CD4-positive, alpha-beta T cell treated with Interleukin-10 for 1 hour (primary cell): ENCODE results near the gene MEMO1.
"Not testable (repeated sequence)": the region's sequence is repeated elsewhere in the genome, so short reads cannot be mapped to it uniquely, and the experiment has no call there.

Experiments
- DNase-seq: peaks from one replicate; pipeline ENCODE4 v3.0.0-alpha.2; 2020

MEMO1 gene

GRCh38 chr2:31900156-31900555, 110.7 kb downstream of the MEMO1 start:
- not testable (repeated sequence) for DNase-seq

GRCh38 chr2:31898346-31898745, 112.5 kb downstream of the MEMO1 start:
- DNase-seq: not testable (repeated sequence)

- not testable (repeated sequence) for DNase-seq
Observed at GRCh38 chr2:31897340-31897739, 113.5 kb downstream of the MEMO1 start.

GRCh38 chr2:31896293-31896692, 114.5 kb downstream of the MEMO1 start:
- DNase-seq: no peak

GRCh38 chr2:31894656-31895055, 116.2 kb downstream of the MEMO1 start:
- DNase-seq: no peak

- no peak for DNase-seq
Observed at GRCh38 chr2:31893094-31893493, 117.7 kb downstream of the MEMO1 start.

- no peak for DNase-seq
Observed at GRCh38 chr2:31889044-31889443, 121.8 kb downstream of the MEMO1 start.

- no peak for DNase-seq
Observed at GRCh38 chr2:31888550-31888949, 122.3 kb downstream of the MEMO1 start.

- peak; percentile 6 for DNase-seq
Observed at GRCh38 chr2:31886700-31887099, 124.1 kb downstream of the MEMO1 start.

- DNase-seq: no peak
Observed at GRCh38 chr2:31877008-31877407, 133.8 kb downstream of the MEMO1 start.

- no peak for DNase-seq
Observed at GRCh38 chr2:31874071-31874470, 136.7 kb downstream of the MEMO1 start.

GRCh38 chr2:31865215-31865614, 145.6 kb downstream of the MEMO1 start:
- DNase-seq: no peak

GRCh38 chr2:31863867-31864266, 146.9 kb downstream of the MEMO1 start:
- DNase-seq: no peak

GRCh38 chr2:31863015-31863656, 147.7 kb downstream of the MEMO1 start:
- DNase-seq: not testable (repeated sequence)

GRCh38 chr2:31859959-31860358, 150.8 kb downstream of the MEMO1 start:
- no peak for DNase-seq

- DNase-seq: no peak
Observed at GRCh38 chr2:31853521-31853920, 157.3 kb downstream of the MEMO1 start.

GRCh38 chr2:31842150-31842549, 168.7 kb downstream of the MEMO1 start:
- DNase-seq: not testable (repeated sequence)

GRCh38 chr2:31835450-31835849, 175.4 kb downstream of the MEMO1 start:
- DNase-seq: no peak

- no peak for DNase-seq
Observed at GRCh38 chr2:31832363-31832762, 178.4 kb downstream of the MEMO1 start.

- no peak for DNase-seq
Observed at GRCh38 chr2:31831585-31831984, 179.2 kb downstream of the MEMO1 start.

GRCh38 chr2:31828891-31829290, 181.9 kb downstream of the MEMO1 start:
- no peak for DNase-seq

- no peak for DNase-seq
Observed at GRCh38 chr2:31823558-31823957, 187.2 kb downstream of the MEMO1 start.

- no peak for DNase-seq
Observed at GRCh38 chr2:31822587-31822986, 188.2 kb downstream of the MEMO1 start.
